H1 (cell line): Measurements from ENCODE around the gene HLA-A. TPM values are rescaled to one million over a fixed set of nuclear protein-coding genes. Genes with fewer than 3 reads are reported as not detected.

Experiments
- CTCF ChIA-PET: fragments of 300-600 bp; sonication (Branson Sonifier 250); formaldehyde crosslinking; loops from one replicate; lab custom pipeline; 2021; ENCODE audit not compliant: partially characterized antibody; lab: Charles Lee
- POLR2A ChIA-PET: fragments of 300-600 bp; sonication (Branson Sonifier 250); formaldehyde crosslinking; loops from one replicate; lab custom pipeline; 2021; ENCODE audit warnings: inconsistent platforms; ENCODE audit not compliant: partially characterized antibody; lab: Charles Lee
- DNase-seq, 2 experiments: peaks; one replicate each; pipeline versions ENCODE4 v3.0.0 to v3.0.0-alpha.2; 2010 to 2022; ENCODE audit warnings: low spot score in 2 of 2, low read depth in 1 of 2, mixed read lengths in 1 of 2
- FAIRE-seq: peaks from 2 replicates; lab custom pipeline; 2011; peaks lifted over from hg19 to GRCh38; lab: Jason Lieb, UNC
- H2AFZ ChIP-seq: 2 replicates; pipeline ENCODE4 v1.8.1; 2012; ENCODE audit warnings: low read length, inconsistent platforms
- H2AK5ac ChIP-seq: 2 replicates; pipeline ENCODE4 v1.6.1; 2013; ENCODE audit warnings: low read depth, low read length
- H2BK120ac ChIP-seq: replicated peaks from 2 replicates; pipeline ENCODE3; 2013; ENCODE audit warnings: low read depth, low read length, inconsistent platforms
- H2BK12ac ChIP-seq: 2 replicates; pipeline ENCODE4 v1.6.1; 2013; ENCODE audit warnings: low read depth, low read length
- H2BK15ac ChIP-seq: 2 replicates; pipeline ENCODE4 v1.6.1; 2013; ENCODE audit warnings: low read length
- H2BK20ac ChIP-seq: 2 replicates; pipeline ENCODE4 v1.6.1; 2013; ENCODE audit warnings: low read length
- H2BK5ac ChIP-seq: 2 replicates; pipeline ENCODE4 v1.6.1; 2013; ENCODE audit warnings: low read depth, low read length
- H3K14ac ChIP-seq: 2 replicates; pipeline ENCODE4 v1.6.1; 2013; ENCODE audit warnings: inconsistent platforms; ENCODE audit not compliant: insufficient read length
- H3K18ac ChIP-seq: 2 replicates; pipeline ENCODE4 v1.6.1; 2013; ENCODE audit warnings: low read length; ENCODE audit errors: extremely low read depth
- H3K23ac ChIP-seq: 2 replicates; pipeline ENCODE4 v1.6.1; 2013; ENCODE audit warnings: inconsistent platforms; ENCODE audit not compliant: insufficient read length
- H3K23me2 ChIP-seq: 2 replicates; pipeline ENCODE4 v1.6.1; 2013; ENCODE audit warnings: low read depth, low read length
- H3K27ac ChIP-seq: 2 replicates; pipeline ENCODE4 v1.6.1; 2011; ENCODE audit warnings: low read depth, low read length, inconsistent platforms
- H3K27me3 ChIP-seq, 4 experiments: replicated peaks in 1 of 4; 1 replicate in 1 of 4; 2 replicates in 3 of 4; pipeline versions ENCODE4 v1.6.1 to v1.8.1; 2011 to 2013; ENCODE audit warnings: low read length in 3 of 4, mild to moderate bottlenecking in 3 of 4, inconsistent platforms in 2 of 4, mixed read lengths in 2 of 4, moderate library complexity in 1 of 4; ENCODE audit not compliant: control insufficient read depth in 3 of 4, insufficient read depth in 3 of 4; ENCODE audit errors: extremely low read depth in 1 of 4
- H3K36me3 ChIP-seq, 4 experiments: 2 replicates each; pipeline versions ENCODE4 v1.6.1 to v1.8.1; 2011 to 2013; ENCODE audit warnings: mild to moderate bottlenecking in 4 of 4, low read length in 3 of 4, moderate library complexity in 2 of 4, control low read depth in 1 of 4, inconsistent platforms in 1 of 4; ENCODE audit not compliant: insufficient read depth in 4 of 4, control insufficient read depth in 2 of 4
- H3K4ac ChIP-seq: replicated peaks from 2 replicates; pipeline ENCODE3; 2013; ENCODE audit warnings: low read length, low read depth, mixed read lengths, inconsistent platforms; ENCODE audit not compliant: insufficient read length
- H3K4me1 ChIP-seq, 4 experiments: replicated peaks in 1 of 4; 1 replicate in 1 of 4; 2 replicates in 3 of 4; pipeline versions ENCODE4 v1.6.1 to v1.8.1; 2011 to 2013; ENCODE audit warnings: low read length in 3 of 4, inconsistent platforms in 2 of 4, mixed read lengths in 1 of 4; ENCODE audit not compliant: insufficient read depth in 4 of 4, control insufficient read depth in 3 of 4
- H3K4me2 ChIP-seq, 2 experiments: 2 replicates each; pipeline versions ENCODE4 v1.6.1 to v1.8.1; 2011 to 2013; ENCODE audit warnings: low read depth in 2 of 2, low read length in 2 of 2, control low read depth in 1 of 2, inconsistent platforms in 1 of 2, mild to moderate bottlenecking in 1 of 2; ENCODE audit not compliant: insufficient read depth in 1 of 2
- H3K4me3 ChIP-seq, 4 experiments: fragments of 200-600, 300-600 bp in 1 of 4; sonication (generic), shearing (Covaris generic), sonication (Bioruptor Twin) in 1 of 4; 2 replicates each; pipeline versions ENCODE4 v1.5.1 to v1.8.1; 2011 to 2016; ENCODE audit warnings: low read length in 4 of 4, low read depth in 3 of 4, control low read depth in 2 of 4, inconsistent platforms in 2 of 4, mild to moderate bottlenecking in 2 of 4, mixed read lengths in 1 of 4, moderate library complexity in 1 of 4; ENCODE audit not compliant: insufficient read depth in 2 of 4; ENCODE audit errors: extremely low read depth in 1 of 4
- H3K56ac ChIP-seq: replicated peaks from 2 replicates; pipeline ENCODE3; 2013; ENCODE audit warnings: low read depth, mild to moderate bottlenecking, mixed read lengths, low read length, inconsistent platforms; ENCODE audit not compliant: insufficient read length
- H3K79me1 ChIP-seq: 2 replicates; pipeline ENCODE4 v1.6.1; 2013; ENCODE audit warnings: low read depth, low read length, control low read depth
- H3K79me2 ChIP-seq, 2 experiments: 2 replicates each; pipeline versions ENCODE4 v1.6.1 to v1.8.1; 2012 to 2013; ENCODE audit warnings: low read length in 2 of 2, mild to moderate bottlenecking in 2 of 2, inconsistent platforms in 1 of 2; ENCODE audit not compliant: insufficient read depth in 2 of 2, control insufficient read depth in 1 of 2
- H3K9ac ChIP-seq, 4 experiments: replicated peaks in 1 of 4; 1 replicate in 1 of 4; 2 replicates in 3 of 4; pipeline versions ENCODE4 v1.6.1 to v1.8.1; 2011 to 2013; ENCODE audit warnings: low read depth in 3 of 4, low read length in 3 of 4, control low read depth in 2 of 4, mild to moderate bottlenecking in 2 of 4, moderate library complexity in 2 of 4, inconsistent platforms in 1 of 4; ENCODE audit errors: extremely low read depth in 1 of 4
- H3K9me3 ChIP-seq, 2 experiments: 2 replicates each; pipeline versions ENCODE4 v1.6.1 to v1.8.1; 2012 to 2013; ENCODE audit warnings: mild to moderate bottlenecking in 2 of 2, moderate library complexity in 2 of 2, control low read depth in 1 of 2, inconsistent platforms in 1 of 2, low read depth in 1 of 2, low read length in 1 of 2, mixed read lengths in 1 of 2; ENCODE audit not compliant: insufficient read depth in 2 of 2
- H4K20me1 ChIP-seq, 2 experiments: replicated peaks in 1 of 2; 2 replicates each; pipeline versions ENCODE3 to v1.8.1; 2011 to 2013; ENCODE audit warnings: inconsistent platforms in 2 of 2, low read length in 2 of 2, mild to moderate bottlenecking in 1 of 2; ENCODE audit not compliant: insufficient read depth in 2 of 2, control insufficient read depth in 1 of 2
- H4K5ac ChIP-seq: 2 replicates; pipeline ENCODE4 v1.6.1; 2013; ENCODE audit warnings: low read length, low read depth, mixed read lengths, inconsistent platforms; ENCODE audit not compliant: insufficient read length
- H4K8ac ChIP-seq: 2 replicates; pipeline ENCODE4 v1.8.0; 2013; ENCODE audit warnings: mild to moderate bottlenecking, moderate library complexity, low read length, inconsistent platforms; ENCODE audit not compliant: insufficient read depth; ENCODE audit errors: extremely low read depth
- H4K91ac ChIP-seq: replicated peaks from 2 replicates; pipeline ENCODE3; 2013; ENCODE audit warnings: low read length, mixed read lengths, inconsistent platforms; ENCODE audit not compliant: insufficient read length
- CHD1 ChIP-seq: IDR thresholded peaks from 2 replicates; pipeline ENCODE4 v1.6.1; 2012; ENCODE audit warnings: low read depth, low read length, improper control_type of control experiment
- CHD2 ChIP-seq: IDR thresholded peaks from 2 replicates; pipeline ENCODE4 v1.6.1; 2012; ENCODE audit warnings: low read length, improper control_type of control experiment
- MAFK ChIP-seq: IDR thresholded peaks from 2 replicates; pipeline ENCODE4 v1.6.1; 2012; ENCODE audit warnings: low read depth, mild to moderate bottlenecking, improper control_type of control experiment, low read length
- NRF1 ChIP-seq: IDR thresholded peaks from 2 replicates; pipeline ENCODE4 v1.6.1; 2011; ENCODE audit warnings: mild to moderate bottlenecking, low read depth, low read length, improper control_type of control experiment
- PHF8 ChIP-seq: fragments of 200-600 bp; sonication (generic); conservative IDR thresholded peaks from 2 replicates; pipeline ENCODE4 v1.7.1; 2012; ENCODE audit warnings: low read depth, mild to moderate bottlenecking, inconsistent platforms, low read length, moderate library complexity
- RBBP5 ChIP-seq: IDR thresholded peaks from 2 replicates; pipeline ENCODE4 v1.7.1; 2012; ENCODE audit warnings: low read depth, mild to moderate bottlenecking, inconsistent platforms, low read length, moderate library complexity, borderline replicate concordance
- SAP30 ChIP-seq: fragments of 300-600 bp; sonication (generic); IDR thresholded peaks from 2 replicates; pipeline ENCODE4 v1.7.1; 2012; ENCODE audit warnings: low read length, moderate library complexity, mild to moderate bottlenecking, inconsistent platforms; ENCODE audit not compliant: insufficient read depth, insufficient replicate concordance
- SUZ12 ChIP-seq: fragments of 200-600 bp; sonication (generic); IDR thresholded peaks from 2 replicates; pipeline ENCODE4 v1.6.1; 2012; ENCODE audit warnings: mild to moderate bottlenecking, inconsistent platforms, low read length, moderate library complexity, mixed read lengths
- TAF1 ChIP-seq: IDR thresholded peaks from 2 replicates; pipeline ENCODE4 v1.6.1; 2011; ENCODE audit warnings: mild to moderate bottlenecking, low read depth, low read length
- YY1 ChIP-seq: IDR thresholded peaks from 2 replicates; pipeline ENCODE4 v1.6.1; 2011; ENCODE audit warnings: low read depth, mild to moderate bottlenecking, low read length
- WGBS, 2 experiments: shearing (Covaris generic) in 1 of 2; methylation state at CpG; one replicate each; pipeline versions ENCODE4 v1.1.6 to v1.1.7; 2013 to 2015; ENCODE audit warnings: low lambda C conversion rate in 2 of 2, mixed read lengths in 2 of 2, inconsistent platforms in 1 of 2, low coverage in 1 of 2, missing lambda C conversion rate in 1 of 2; ENCODE audit not compliant: insufficient replicate concordance in 2 of 2, insufficient coverage in 1 of 2, insufficient read length in 1 of 2; ENCODE audit errors: extremely low coverage in 1 of 2, missing lambda C conversion rate in 1 of 2; 5-methylcytosine and 5-hydroxymethylcytosine counted together
- polyA plus RNA-seq, 7 experiments: library from polyadenylated mRNA; depleted of rRNA in 3 of 7; stranded (reverse) in 5 of 7; unstranded in 2 of 7; fragments of >200 nt in 5 of 7; fragments of 200-250 nt in 2 of 7; gene quantifications; 1 replicate in 5 of 7; 2 replicates in 1 of 7; 4 replicates in 1 of 7; pipeline versions ENCODE4 v1.2.1 to v1.2.3, GENCODE V29; 2011 to 2013; ENCODE audit warnings: missing spikeins in 2 of 7, mixed read lengths in 2 of 7
- total RNA-seq: library from RNA; stranded (reverse); fragmentation: NEBNext Ultra II Directional; extraction: Animal tissue kit (Norgen Biotek cat#: 25700); gene quantifications from 2 replicates; pipeline ENCODE4 v1.2.1, GENCODE V29; 2021

Gene HLA-A
- total and polyA plus RNA-seq, 2 of the 8 experiments (the other 6 are each of a cell fraction or from before 2014, with no cell fraction given), result 221 to 474 TPM

- no peak overlapping the region for H4K8ac ChIP-seq
- no peak overlapping the region for H3K4ac ChIP-seq
- H3K9me3 ChIP-seq, result no peaks in the 10 kb centered on the region
- no peaks in the 10 kb centered on the region for H3K23me2 ChIP-seq
- CTCF ChIA-PET, result interaction anchor here (0.8 kb wide), 1 partner anchor 18 kb away, joined by 3 read pairs; no protein-coding TSS in a partner anchor
- H2BK120ac ChIP-seq, result no peak overlapping the region
- H2BK5ac ChIP-seq, result no peak overlapping the region
- POLR2A ChIA-PET, result no interaction called here
- no peak overlapping the region for H4K5ac ChIP-seq
- H2BK15ac ChIP-seq, result no peak overlapping the region
- FAIRE-seq, result no peak
- no peaks in the 10 kb centered on the region for H3K79me1 ChIP-seq
- H2AFZ ChIP-seq, result no peak overlapping the region
- DNase-seq, result no peak
- no peak overlapping the region for H2BK12ac ChIP-seq
- H3K27me3 ChIP-seq, result no peaks in the 10 kb centered on the region; a peak in 1 of 7 replicates
- H3K4me2 ChIP-seq, result no peak overlapping the region
- H2AK5ac ChIP-seq, result no peak overlapping the region
- no peak overlapping the region for H3K56ac ChIP-seq
- no peak overlapping the region for H3K18ac ChIP-seq
- H3K27ac ChIP-seq, result no peak overlapping the region
- no peaks in the 10 kb centered on the region for H4K20me1 ChIP-seq
- H3K4me3 ChIP-seq, result no peak overlapping the region
- no peak overlapping the region for H3K14ac ChIP-seq
- no peaks in the 10 kb centered on the region for H3K36me3 ChIP-seq
- H3K23ac ChIP-seq, result no peak overlapping the region
- WGBS, 2 experiments, result 83% methylated on average over 2 of the region's 2 CpGs; no CpG with 5 or more reads in 1 of the 2 experiments
- no peaks in the 10 kb centered on the region for H3K79me2 ChIP-seq
- TF ChIP-seq RBBP5, result no peak
- no peak for TF ChIP-seq YY1
- no peak for TF ChIP-seq NRF1
- TF ChIP-seq CHD1, result no peak
- TF ChIP-seq PHF8, result no peak
- no peak for TF ChIP-seq TAF1
- no peak for TF ChIP-seq MAFK
- TF ChIP-seq SUZ12, result no peak
- no peak for TF ChIP-seq SAP30
- no peak for TF ChIP-seq CHD2
- no peaks in the 10 kb centered on the region; a peak in 1 of 7 replicates for H3K4me1 ChIP-seq
- H3K9ac ChIP-seq, result no peak overlapping the region
- H2BK20ac ChIP-seq, result no peak overlapping the region
- H4K91ac ChIP-seq, result no peak overlapping the region
These were observed 50.5 kb downstream of the HLA-A start for GRCh38 chr6:29992807-29993206.
